Measurements from ENCODE around the gene TMCC1.

TMCC1 gene

GRCh38 chr3:129619726-129620162, 273.8 kb downstream of the TMCC1 start:
- TF ChIP-seq FOXP2 (optimal IDR thresholded peaks at IDR 0.05; ENCODE audit: borderline replicate concordance, extremely low read depth, extremely low read length, insufficient read depth), result no peak
- TF ChIP-seq POLR2AphosphoS5 (IDR thresholded peaks at IDR 0.05; ENCODE audit: low read depth, low read length), result no peak
- no peak for TF ChIP-seq SIN3A (IDR thresholded peaks at IDR 0.05; ENCODE audit: borderline replicate concordance, insufficient read depth, low read length)
- no peak for TF ChIP-seq REST (IDR thresholded peaks at IDR 0.05; ENCODE audit: insufficient read depth in 1 of 2, low read depth in 2 of 2, low read length in 2 of 2)
- TF ChIP-seq TAF1 (IDR thresholded peaks at IDR 0.05; ENCODE audit: borderline replicate concordance, insufficient read depth, low read length), result no peak

- no peak for TF ChIP-seq FOXP2 (optimal IDR thresholded peaks at IDR 0.05; ENCODE audit: borderline replicate concordance, extremely low read depth, extremely low read length, insufficient read depth)
- TF ChIP-seq REST (IDR thresholded peaks at IDR 0.05; ENCODE audit: insufficient read depth in 1 of 2, low read depth in 2 of 2, low read length in 2 of 2), result no peak
- TF ChIP-seq POLR2AphosphoS5 (IDR thresholded peaks at IDR 0.05; ENCODE audit: low read depth, low read length), result no peak
- TF ChIP-seq SIN3A (IDR thresholded peaks at IDR 0.05; ENCODE audit: borderline replicate concordance, insufficient read depth, low read length), result no peak
- TF ChIP-seq TAF1 (IDR thresholded peaks at IDR 0.05; ENCODE audit: borderline replicate concordance, insufficient read depth, low read length), result no peak
Measured at GRCh38 chr3:129618901-129619671, 274.4 kb downstream of the TMCC1 start.

GRCh38 chr3:129618186-129618820, 275.2 kb downstream of the TMCC1 start:
- TF ChIP-seq SIN3A (IDR thresholded peaks at IDR 0.05; ENCODE audit: borderline replicate concordance, insufficient read depth, low read length), result no peak
- TF ChIP-seq FOXP2 (optimal IDR thresholded peaks at IDR 0.05; ENCODE audit: borderline replicate concordance, extremely low read depth, extremely low read length, insufficient read depth), result no peak
- no peak for TF ChIP-seq POLR2AphosphoS5 (IDR thresholded peaks at IDR 0.05; ENCODE audit: low read depth, low read length)
- no peak for TF ChIP-seq TAF1 (IDR thresholded peaks at IDR 0.05; ENCODE audit: borderline replicate concordance, insufficient read depth, low read length)

- TF ChIP-seq TAF1 (IDR thresholded peaks at IDR 0.05; ENCODE audit: borderline replicate concordance, insufficient read depth, low read length) (no peak), SIN3A (IDR thresholded peaks at IDR 0.05; ENCODE audit: borderline replicate concordance, insufficient read depth, low read length) (no peak), REST (IDR thresholded peaks at IDR 0.05; ENCODE audit: insufficient read depth in 1 of 2, low read depth in 2 of 2, low read length in 2 of 2) (peak in 1 of 2 experiments; percentile 56; a peak in 1 of 4 replicates)
Measured at GRCh38 chr3:129617381-129618185, 275.9 kb downstream of the TMCC1 start.

- TF ChIP-seq FOXP2 (optimal IDR thresholded peaks at IDR 0.05; ENCODE audit: borderline replicate concordance, extremely low read depth, extremely low read length, insufficient read depth) (no peak), TAF1 (IDR thresholded peaks at IDR 0.05; ENCODE audit: borderline replicate concordance, insufficient read depth, low read length) (no peak), REST (IDR thresholded peaks at IDR 0.05; ENCODE audit: insufficient read depth in 1 of 2, low read depth in 2 of 2, low read length in 2 of 2) (no peak), SIN3A (IDR thresholded peaks at IDR 0.05; ENCODE audit: borderline replicate concordance, insufficient read depth, low read length) (no peak)
Measured at GRCh38 chr3:129616713-129617112, 276.8 kb downstream of the TMCC1 start.
